HCT116 (cell line): ENCODE results near the gene CEP19. TPM values are rescaled to one million over a fixed set of nuclear protein-coding genes. Genes with fewer than 3 reads are reported as not detected.

Source experiments
- ATAC-seq: fragments of 200-7000 bp; cut with Tn5 transposase; 2 replicates; pipeline ENCODE4 v1.9.1; 2020; ENCODE audit warnings: mild to moderate bottlenecking, moderate library complexity
- BruUV-seq: library from RNA; stranded (reverse); fragments of 400-500 nt; replicated peaks from 2 replicates; lab custom pipeline; 2021; lab: Mats Ljungman, UMichigan
- CTCF ChIA-PET: fragments of 300-600 bp; sonication (Branson Sonifier 250); formaldehyde crosslinking; loops from one replicate; lab custom pipeline; 2021; ENCODE audit warnings: antibody characterized with exemption; lab: Charles Lee
- POLR2A ChIA-PET: fragments of 300-600, 350-600 bp; sonication (Branson Sonifier 250); formaldehyde crosslinking; loops from one replicate; lab custom pipeline; 2021; ENCODE audit warnings: antibody characterized with exemption; lab: Charles Lee
- RAD21 ChIA-PET, 2 experiments: fragments of 300-600 bp; sonication (Branson Sonifier 250); formaldehyde crosslinking; loops; one replicate each; lab custom pipeline; 2023; ENCODE audit warnings: low total read pairs in 2 of 2; ENCODE audit not compliant: uncharacterized antibody in 2 of 2, unreplicated experiment in 2 of 2, low non-redundant PET in 1 of 2; lab: Charles Lee
- DNase-seq: peaks from one replicate; pipeline ENCODE4 v3.0.0-alpha.2; 2010; ENCODE audit warnings: low read depth, low spot score
- H2AFZ ChIP-seq: fragments of 200-600 bp; shearing (Covaris generic), sonication (generic); 2 replicates; pipeline ENCODE4 v1.6.1; 2017; ENCODE audit warnings: low read depth, mixed run types, mixed read lengths, antibody characterized with exemption, low read length; ENCODE audit not compliant: poor library complexity, severe bottlenecking
- H3K27ac ChIP-seq: 2 replicates; pipeline ENCODE4 v1.5.1; 2012; ENCODE audit warnings: low read depth, low read length
- H3K27me3 ChIP-seq: fragments of 200-600 bp; sonication (generic); 2 replicates; pipeline ENCODE4 v1.6.1; 2016; ENCODE audit warnings: mixed run types, low read length, mixed read lengths; ENCODE audit not compliant: insufficient read depth
- H3K36me3 ChIP-seq, 2 experiments: fragments of 200-500 bp in 1 of 2; fragments of 200-600 bp in 1 of 2; sonication (Bioruptor generic) in 1 of 2; sonication (generic) in 1 of 2; 2 replicates each; pipeline versions ENCODE4 v1.5.1 to v1.6.1; 2014 to 2016; ENCODE audit warnings: low read length in 2 of 2, inconsistent platforms in 1 of 2, mixed read lengths in 1 of 2, mixed run types in 1 of 2; ENCODE audit not compliant: insufficient read depth in 2 of 2, control insufficient read depth in 1 of 2
- H3K4me1 ChIP-seq, 2 experiments: fragments of 200-600 bp in 1 of 2; sonication (generic) in 1 of 2; 2 replicates each; pipeline versions ENCODE4 v1.5.1 to v1.6.1; 2012 to 2017; ENCODE audit warnings: low read length in 2 of 2, inconsistent platforms in 1 of 2, mild to moderate bottlenecking in 1 of 2, mixed read lengths in 1 of 2, mixed run types in 1 of 2, moderate library complexity in 1 of 2; ENCODE audit not compliant: insufficient read depth in 2 of 2, control insufficient read depth in 1 of 2
- H3K4me2 ChIP-seq: fragments of 200-600 bp; sonication (generic); 2 replicates; pipeline ENCODE4 v1.6.1; 2017; ENCODE audit warnings: mixed run types, low read length, mixed read lengths
- H3K4me3 ChIP-seq, 2 experiments: fragments of 200-600 bp in 1 of 2; sonication (generic) in 1 of 2; replicated peaks in 1 of 2; 2 replicates each; pipeline ENCODE4 v1.5.1; 2011 to 2016; ENCODE audit warnings: low read length in 2 of 2, control low read depth in 1 of 2, low read depth in 1 of 2, mild to moderate bottlenecking in 1 of 2, mixed read lengths in 1 of 2, mixed run types in 1 of 2
- H3K79me2 ChIP-seq: fragments of 200-600 bp; sonication (generic); 2 replicates; pipeline ENCODE4 v1.6.1; 2017; ENCODE audit warnings: mild to moderate bottlenecking, mixed run types, low read length, moderate library complexity, mixed read lengths; ENCODE audit not compliant: insufficient read depth
- H3K9ac ChIP-seq: fragments of 200-600 bp; sonication (generic); 2 replicates; pipeline ENCODE4 v1.6.1; 2016; ENCODE audit warnings: low read length, mixed read lengths
- H3K9me2 ChIP-seq: fragments of 200-600 bp; sonication (generic), shearing (Covaris generic); 2 replicates; pipeline ENCODE4 v1.6.1; 2017; ENCODE audit warnings: mixed run types, mild to moderate bottlenecking, moderate library complexity; ENCODE audit not compliant: insufficient read depth
- H3K9me3 ChIP-seq, 2 experiments: fragments of 200-500 bp in 1 of 2; fragments of 200-600 bp in 1 of 2; sonication (Bioruptor generic) in 1 of 2; sonication (generic) in 1 of 2; 2 replicates each; pipeline ENCODE4 v1.6.1; 2014 to 2017; ENCODE audit warnings: low read length in 2 of 2, mixed read lengths in 2 of 2, inconsistent platforms in 1 of 2, low read depth in 1 of 2, mild to moderate bottlenecking in 1 of 2, mixed run types in 1 of 2, moderate library complexity in 1 of 2; ENCODE audit not compliant: control insufficient read depth in 1 of 2, insufficient read depth in 1 of 2
- H4K20me1 ChIP-seq: fragments of 200-600 bp; sonication (generic), shearing (Covaris generic); 2 replicates; pipeline ENCODE4 v1.6.1; 2017; ENCODE audit warnings: mixed run types, mild to moderate bottlenecking, moderate library complexity; ENCODE audit not compliant: insufficient read depth
- CBX3 ChIP-seq: IDR thresholded peaks from 2 replicates; pipeline ENCODE4 v1.6.1; 2012; ENCODE audit warnings: low read depth
- EGR1 ChIP-seq: IDR thresholded peaks from 2 replicates; pipeline ENCODE4 v1.6.1; 2012; ENCODE audit warnings: low read depth
- EZH2 ChIP-seq: fragments of 200-600 bp; sonication (generic); IDR thresholded peaks from 2 replicates; pipeline ENCODE4 v1.6.1; 2017; ENCODE audit warnings: antibody characterized with exemption, mixed run types
- EZH2phosphoT487 ChIP-seq: fragments of 200-600 bp; IDR thresholded peaks from 2 replicates; pipeline ENCODE4 v1.6.1; 2018; ENCODE audit warnings: antibody characterized with exemption, borderline replicate concordance
- JUND ChIP-seq: IDR thresholded peaks from 2 replicates; pipeline ENCODE4 v1.6.1; 2012
- POLR2A ChIP-seq: IDR thresholded peaks from 2 replicates; pipeline ENCODE4 v1.7.0; 2011; ENCODE audit warnings: borderline replicate concordance; ENCODE audit not compliant: insufficient read depth, insufficient read length; ENCODE audit errors: extremely low read depth
- POLR2AphosphoS5 ChIP-seq: IDR thresholded peaks from 2 replicates; pipeline ENCODE4 v1.6.1; 2011; ENCODE audit warnings: mild to moderate bottlenecking, low read depth, low read length, moderate library complexity
- RAD21 ChIP-seq: IDR thresholded peaks from 2 replicates; pipeline ENCODE4 v1.6.1; 2012; ENCODE audit warnings: low read depth, mild to moderate bottlenecking
- SIN3A ChIP-seq: IDR thresholded peaks from 2 replicates; pipeline ENCODE4 v1.6.1; 2012; ENCODE audit warnings: low read depth
- SRF ChIP-seq: IDR thresholded peaks from 2 replicates; pipeline ENCODE4 v1.6.1; 2012; ENCODE audit warnings: low read depth
- TCF7L2 ChIP-seq: IDR thresholded peaks from 2 replicates; pipeline ENCODE4 v1.7.0; 2011; ENCODE audit warnings: borderline replicate concordance, inconsistent platforms; ENCODE audit not compliant: insufficient read depth, insufficient read length; ENCODE audit errors: extremely low read depth
- ZFX ChIP-seq: fragments of 450-650 bp; IDR thresholded peaks from 2 replicates; pipeline ENCODE4 v1.6.1; 2017
- ZNF274 ChIP-seq: fragments of 200-500 bp; sonication (Bioruptor generic); IDR thresholded peaks from 2 replicates; pipeline ENCODE4 v1.6.1; 2014; ENCODE audit warnings: mild to moderate bottlenecking, low read depth, low read length, inconsistent platforms
- intact Hi-C: fragments of 100-400 bp; cut with micrococcal nuclease; formaldehyde crosslinking; loops from 2 replicates; pipeline ENCODE4 v1.10.0; 2022
- total RNA-seq: library from RNA; stranded (reverse); gene quantifications from one replicate; pipeline ENCODE4 v1.2.1, GENCODE V29; 2021; ENCODE audit not compliant: unreplicated experiment
- TF ChIP-seq, protein P1 (sequence below), 3 experiments: fragments of 200-600 bp in 1 of 3; sonication (generic) in 1 of 3; IDR thresholded peaks in 2 of 3; conservative IDR thresholded peaks in 1 of 3; 2 replicates each; pipeline ENCODE4 v1.5.1; 2012 to 2017; ENCODE audit warnings: low read depth in 2 of 3, low read length in 2 of 3, antibody characterized with exemption in 1 of 3, borderline replicate concordance in 1 of 3, control low read depth in 1 of 3, mild to moderate bottlenecking in 1 of 3, mixed read lengths in 1 of 3, mixed run types in 1 of 3, moderate library complexity in 1 of 3; ENCODE audit not compliant: insufficient read depth in 1 of 3
- TF ChIP-seq, protein P2 (sequence below): IDR thresholded peaks from 2 replicates; pipeline ENCODE4 v1.6.1; 2012; ENCODE audit warnings: low read depth
- TF ChIP-seq, protein P3 (sequence below): IDR thresholded peaks from 2 replicates; pipeline ENCODE4 v1.6.1; 2011; ENCODE audit warnings: mild to moderate bottlenecking, low read length, moderate library complexity; ENCODE audit not compliant: insufficient replicate concordance; ENCODE audit errors: extremely low read depth
- TF ChIP-seq, protein P4 (sequence below): IDR thresholded peaks from 2 replicates; pipeline ENCODE4 v1.6.1; 2012
- TF ChIP-seq, protein P5 (sequence below): IDR thresholded peaks from 2 replicates; pipeline ENCODE4 v1.6.1; 2012

CEP19 gene
- total RNA-seq, 1 experiment from 2014 or later, result 2.7 TPM

DNA sequence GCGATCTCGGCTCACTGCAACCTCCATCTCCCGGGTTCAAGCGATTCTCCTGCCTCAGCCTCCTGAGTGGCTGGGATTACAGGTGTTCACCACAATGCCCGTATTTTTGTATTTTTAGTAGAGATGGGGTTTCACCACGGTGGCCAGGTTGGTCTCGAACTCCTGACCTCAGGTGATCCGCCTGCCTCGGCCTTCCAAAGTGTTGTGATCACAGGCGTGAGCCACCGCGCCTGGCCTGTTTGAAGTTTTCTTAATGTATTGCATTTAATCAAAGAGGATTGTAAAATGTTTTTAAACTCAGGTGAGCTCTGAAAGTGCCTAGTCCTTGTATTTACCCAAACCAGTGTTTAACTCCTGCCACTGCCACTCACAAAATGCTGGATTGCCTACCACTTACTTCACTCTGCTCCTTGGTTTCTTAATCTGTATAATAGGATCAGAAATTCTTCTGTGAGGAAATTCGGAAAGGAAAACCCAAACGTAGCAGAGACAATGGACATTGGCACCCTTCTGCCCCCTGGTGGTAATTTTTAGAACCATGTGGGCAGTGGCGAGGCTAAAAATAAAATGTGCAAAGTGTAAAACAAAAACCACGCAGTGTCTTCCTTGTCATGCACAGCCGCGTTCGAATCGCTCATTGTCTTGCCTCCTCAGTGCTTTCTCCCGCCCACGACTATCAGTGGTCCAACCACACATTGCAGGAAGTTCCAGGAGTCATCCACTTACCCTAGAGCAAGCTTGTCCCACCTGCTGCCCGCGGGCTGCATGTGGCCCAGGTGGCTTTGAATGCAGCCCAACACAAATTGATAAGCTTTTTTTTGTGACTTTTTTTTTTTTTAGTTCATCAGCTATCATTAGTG, 27.3 kb downstream of the CEP19 start:
- H3K79me2 ChIP-seq, result no peaks in the 10 kb centered on the region
- intact Hi-C loops, result loop anchor here (1.0 to 2.0 kb wide), 3 partner anchors 75 to 156 kb away; no protein-coding TSS in a partner anchor
- peaks cover 0 to 11% of the 10 kb centered on the region in 2 experiments; a peak in 2 of 4 replicates for H3K4me1 ChIP-seq
- ChIA-PET POLR2A (interaction anchor here (1.1 kb wide), 2 partner anchors 73 to 75 kb away, joined by 3 to 6 read pairs; no protein-coding TSS in a partner anchor), RAD21 (interaction anchor here (0.5 to 1.8 kb wide), 3 partner anchors 75 to 82 kb away, joined by 4 to 14 read pairs (median 11); no protein-coding TSS in a partner anchor), CTCF (interaction anchor here (1.1 to 5.2 kb wide), 8 partner anchors 9 to 258 kb away, joined by 3 to 62 read pairs (median 8); partner anchors contain the start of gene NCBP2)
- no peaks in the 10 kb centered on the region for H3K9me3 ChIP-seq
- peak; percentile 86 for ATAC-seq
- no TSS peak for BruUV-seq
- H2AFZ ChIP-seq, result peak overlapping the region; percentile 100
- H4K20me1 ChIP-seq, result no peaks in the 10 kb centered on the region
- no peak overlapping the region for H3K4me3 ChIP-seq
- H3K27ac ChIP-seq, result no peak overlapping the region
- H3K36me3 ChIP-seq, result no peaks in the 10 kb centered on the region
- DNase-seq, result peak; percentile 34
- no peaks in the 10 kb centered on the region for H3K9me2 ChIP-seq
- no peaks in the 10 kb centered on the region for H3K27me3 ChIP-seq
- peak overlapping the region; percentile 12 for H3K9ac ChIP-seq
- peak overlapping the region; percentile 66 for H3K4me2 ChIP-seq
- TF ChIP-seq, protein P1, sequence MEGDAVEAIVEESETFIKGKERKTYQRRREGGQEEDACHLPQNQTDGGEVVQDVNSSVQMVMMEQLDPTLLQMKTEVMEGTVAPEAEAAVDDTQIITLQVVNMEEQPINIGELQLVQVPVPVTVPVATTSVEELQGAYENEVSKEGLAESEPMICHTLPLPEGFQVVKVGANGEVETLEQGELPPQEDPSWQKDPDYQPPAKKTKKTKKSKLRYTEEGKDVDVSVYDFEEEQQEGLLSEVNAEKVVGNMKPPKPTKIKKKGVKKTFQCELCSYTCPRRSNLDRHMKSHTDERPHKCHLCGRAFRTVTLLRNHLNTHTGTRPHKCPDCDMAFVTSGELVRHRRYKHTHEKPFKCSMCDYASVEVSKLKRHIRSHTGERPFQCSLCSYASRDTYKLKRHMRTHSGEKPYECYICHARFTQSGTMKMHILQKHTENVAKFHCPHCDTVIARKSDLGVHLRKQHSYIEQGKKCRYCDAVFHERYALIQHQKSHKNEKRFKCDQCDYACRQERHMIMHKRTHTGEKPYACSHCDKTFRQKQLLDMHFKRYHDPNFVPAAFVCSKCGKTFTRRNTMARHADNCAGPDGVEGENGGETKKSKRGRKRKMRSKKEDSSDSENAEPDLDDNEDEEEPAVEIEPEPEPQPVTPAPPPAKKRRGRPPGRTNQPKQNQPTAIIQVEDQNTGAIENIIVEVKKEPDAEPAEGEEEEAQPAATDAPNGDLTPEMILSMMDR (IDR thresholded peaks at IDR 0.05 in 2 of 3, conservative IDR thresholded peaks at IDR 0.05 in 1 of 3; ENCODE audit: borderline replicate concordance in 1 of 3, insufficient read depth in 1 of 3, low read depth in 2 of 3, low read length in 2 of 3), result peak; percentile 76 to 92 (median 86)
- no peak for TF ChIP-seq CBX3
- TF ChIP-seq POLR2AphosphoS5, result no peak
- TF ChIP-seq, protein P2, sequence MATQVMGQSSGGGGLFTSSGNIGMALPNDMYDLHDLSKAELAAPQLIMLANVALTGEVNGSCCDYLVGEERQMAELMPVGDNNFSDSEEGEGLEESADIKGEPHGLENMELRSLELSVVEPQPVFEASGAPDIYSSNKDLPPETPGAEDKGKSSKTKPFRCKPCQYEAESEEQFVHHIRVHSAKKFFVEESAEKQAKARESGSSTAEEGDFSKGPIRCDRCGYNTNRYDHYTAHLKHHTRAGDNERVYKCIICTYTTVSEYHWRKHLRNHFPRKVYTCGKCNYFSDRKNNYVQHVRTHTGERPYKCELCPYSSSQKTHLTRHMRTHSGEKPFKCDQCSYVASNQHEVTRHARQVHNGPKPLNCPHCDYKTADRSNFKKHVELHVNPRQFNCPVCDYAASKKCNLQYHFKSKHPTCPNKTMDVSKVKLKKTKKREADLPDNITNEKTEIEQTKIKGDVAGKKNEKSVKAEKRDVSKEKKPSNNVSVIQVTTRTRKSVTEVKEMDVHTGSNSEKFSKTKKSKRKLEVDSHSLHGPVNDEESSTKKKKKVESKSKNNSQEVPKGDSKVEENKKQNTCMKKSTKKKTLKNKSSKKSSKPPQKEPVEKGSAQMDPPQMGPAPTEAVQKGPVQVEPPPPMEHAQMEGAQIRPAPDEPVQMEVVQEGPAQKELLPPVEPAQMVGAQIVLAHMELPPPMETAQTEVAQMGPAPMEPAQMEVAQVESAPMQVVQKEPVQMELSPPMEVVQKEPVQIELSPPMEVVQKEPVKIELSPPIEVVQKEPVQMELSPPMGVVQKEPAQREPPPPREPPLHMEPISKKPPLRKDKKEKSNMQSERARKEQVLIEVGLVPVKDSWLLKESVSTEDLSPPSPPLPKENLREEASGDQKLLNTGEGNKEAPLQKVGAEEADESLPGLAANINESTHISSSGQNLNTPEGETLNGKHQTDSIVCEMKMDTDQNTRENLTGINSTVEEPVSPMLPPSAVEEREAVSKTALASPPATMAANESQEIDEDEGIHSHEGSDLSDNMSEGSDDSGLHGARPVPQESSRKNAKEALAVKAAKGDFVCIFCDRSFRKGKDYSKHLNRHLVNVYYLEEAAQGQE, result no peak
- TF ChIP-seq, protein P3, sequence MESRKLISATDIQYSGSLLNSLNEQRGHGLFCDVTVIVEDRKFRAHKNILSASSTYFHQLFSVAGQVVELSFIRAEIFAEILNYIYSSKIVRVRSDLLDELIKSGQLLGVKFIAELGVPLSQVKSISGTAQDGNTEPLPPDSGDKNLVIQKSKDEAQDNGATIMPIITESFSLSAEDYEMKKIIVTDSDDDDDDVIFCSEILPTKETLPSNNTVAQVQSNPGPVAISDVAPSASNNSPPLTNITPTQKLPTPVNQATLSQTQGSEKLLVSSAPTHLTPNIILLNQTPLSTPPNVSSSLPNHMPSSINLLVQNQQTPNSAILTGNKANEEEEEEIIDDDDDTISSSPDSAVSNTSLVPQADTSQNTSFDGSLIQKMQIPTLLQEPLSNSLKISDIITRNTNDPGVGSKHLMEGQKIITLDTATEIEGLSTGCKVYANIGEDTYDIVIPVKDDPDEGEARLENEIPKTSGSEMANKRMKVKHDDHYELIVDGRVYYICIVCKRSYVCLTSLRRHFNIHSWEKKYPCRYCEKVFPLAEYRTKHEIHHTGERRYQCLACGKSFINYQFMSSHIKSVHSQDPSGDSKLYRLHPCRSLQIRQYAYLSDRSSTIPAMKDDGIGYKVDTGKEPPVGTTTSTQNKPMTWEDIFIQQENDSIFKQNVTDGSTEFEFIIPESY, result no peak
- no peak for TF ChIP-seq EZH2
- peak; percentile 88 for TF ChIP-seq RAD21
- no peak for TF ChIP-seq EZH2phosphoT487
- TF ChIP-seq ZNF274, result no peak
- TF ChIP-seq SRF, result no peak
- TF ChIP-seq SIN3A, result no peak
- no peak for TF ChIP-seq EGR1
- TF ChIP-seq, protein P4, sequence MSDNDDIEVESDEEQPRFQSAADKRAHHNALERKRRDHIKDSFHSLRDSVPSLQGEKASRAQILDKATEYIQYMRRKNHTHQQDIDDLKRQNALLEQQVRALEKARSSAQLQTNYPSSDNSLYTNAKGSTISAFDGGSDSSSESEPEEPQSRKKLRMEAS, result peak; percentile 65
- no peak for TF ChIP-seq TCF7L2
- TF ChIP-seq, protein P5, sequence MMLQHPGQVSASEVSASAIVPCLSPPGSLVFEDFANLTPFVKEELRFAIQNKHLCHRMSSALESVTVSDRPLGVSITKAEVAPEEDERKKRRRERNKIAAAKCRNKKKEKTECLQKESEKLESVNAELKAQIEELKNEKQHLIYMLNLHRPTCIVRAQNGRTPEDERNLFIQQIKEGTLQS, result no peak
- no peak for TF ChIP-seq JUND
- no peak for TF ChIP-seq POLR2A
- TF ChIP-seq ZFX, result no peak
